ENCODE measurements around the gene FAM120A.
"Not testable (repeated sequence)": the region's sequence is repeated elsewhere in the genome, so short reads cannot be mapped to it uniquely, and the experiment has no call there.

Gene FAM120A

GRCh38 chr9:93450945-93451815 lies at the start of gene FAM120A:
FAM120A (plus strand) TSS chr9:93451685; CDS start chr9:93451916, 231 bp downstream.
- DNase-seq = peak; percentile 86

GRCh38 chr9:93406371-93406770 lies 45.1 kb upstream of the FAM120A start:
- no peak for DNase-seq

GRCh38 chr9:93413530-93413929 lies 38.0 kb upstream of the FAM120A start:
- no peak for DNase-seq

- no peak for DNase-seq
These were observed 36.3 kb upstream of the FAM120A start for GRCh38 chr9:93415176-93415690.

- no peak for DNase-seq
These were observed 34.8 kb upstream of the FAM120A start for GRCh38 chr9:93416530-93417235.

- no peak for DNase-seq
These were observed 33.9 kb upstream of the FAM120A start for GRCh38 chr9:93417538-93417937.

- DNase-seq = no peak
These were observed 32.5 kb upstream of the FAM120A start for GRCh38 chr9:93419023-93419422.

- no peak for DNase-seq
These were observed 28.4 kb upstream of the FAM120A start for GRCh38 chr9:93422977-93423616.

- DNase-seq = no peak
These were observed 23.7 kb upstream of the FAM120A start for GRCh38 chr9:93427655-93428379.

GRCh38 chr9:93431539-93432105 lies 19.9 kb upstream of the FAM120A start:
- no peak for DNase-seq

- DNase-seq = no peak
These were observed 18.5 kb upstream of the FAM120A start for GRCh38 chr9:93432964-93433363.

GRCh38 chr9:93434056-93434455 lies 17.4 kb upstream of the FAM120A start:
- no peak for DNase-seq

GRCh38 chr9:93435386-93435785 lies 16.1 kb upstream of the FAM120A start:
- no peak for DNase-seq

GRCh38 chr9:93436218-93436617 lies 15.3 kb upstream of the FAM120A start:
- DNase-seq = no peak

- no peak for DNase-seq
These were observed 14.7 kb upstream of the FAM120A start for GRCh38 chr9:93436655-93437407.

GRCh38 chr9:93437996-93438395 lies 13.5 kb upstream of the FAM120A start:
- no peak for DNase-seq

- not testable (repeated sequence) for DNase-seq
These were observed 12.2 kb upstream of the FAM120A start for GRCh38 chr9:93439301-93439700.

- DNase-seq = no peak
These were observed 10.4 kb upstream of the FAM120A start for GRCh38 chr9:93440896-93441580.

- no peak for DNase-seq
These were observed 5.4 kb upstream of the FAM120A start for GRCh38 chr9:93446073-93446472.

- no peak for DNase-seq
These were observed 3.8 kb upstream of the FAM120A start for GRCh38 chr9:93447655-93448054.
